GM23338 (cell line): ENCODE measurements around the gene TCF12. TPM values are rescaled to one million over a fixed set of nuclear protein-coding genes. Genes with fewer than 3 reads are reported as not detected.

Experiments
- ATAC-seq: fragments of 200-7000 bp; cut with Tn5 transposase; 3 replicates; pipeline ENCODE4 v1.9.1; 2020
- DNase-seq: peaks from one replicate; pipeline ENCODE4 v3.0.0-alpha.2; 2015; ENCODE audit warnings: low spot score
- H2AFZ ChIP-seq: fragments of 200-600 bp; sonication (generic); 2 replicates; pipeline ENCODE4 v1.8.0; 2016; ENCODE audit warnings: antibody characterized with exemption, mild to moderate bottlenecking, moderate library complexity
- H3F3A ChIP-seq: fragments of 200-600 bp; sonication (generic); replicated peaks from 2 replicates; pipeline ENCODE4 v1.8.0; 2017; ENCODE audit warnings: antibody characterized with exemption, mixed run types, low read depth
- H3K27ac ChIP-seq: fragments of 200-600 bp; sonication (generic); 2 replicates; pipeline ENCODE4 v1.6.1; 2016; ENCODE audit warnings: low read depth
- H3K27me3 ChIP-seq: fragments of 200-600 bp; sonication (generic); 2 replicates; pipeline ENCODE4 v1.8.0; 2016; ENCODE audit warnings: mild to moderate bottlenecking, mixed run types, moderate library complexity; ENCODE audit not compliant: insufficient read depth
- H3K36me3 ChIP-seq: fragments of 200-600 bp; sonication (generic); 2 replicates; pipeline ENCODE4 v1.8.0; 2016; ENCODE audit warnings: mild to moderate bottlenecking; ENCODE audit not compliant: insufficient read depth
- H3K4me1 ChIP-seq: fragments of 200-600 bp; sonication (generic); 2 replicates; pipeline ENCODE4 v1.8.0; 2016; ENCODE audit warnings: mild to moderate bottlenecking, moderate library complexity; ENCODE audit not compliant: insufficient read depth
- H3K4me2 ChIP-seq: fragments of 200-600 bp; sonication (generic); 2 replicates; pipeline ENCODE4 v1.7.1; 2017; ENCODE audit warnings: mixed run types
- H3K4me3 ChIP-seq: fragments of 200-600 bp; sonication (generic); 2 replicates; pipeline ENCODE4 v1.6.1; 2016; ENCODE audit warnings: mixed run types
- H3K79me2 ChIP-seq: fragments of 200-600 bp; sonication (generic); replicated peaks from 2 replicates; pipeline ENCODE4 v1.8.0; 2017; ENCODE audit warnings: mild to moderate bottlenecking; ENCODE audit not compliant: insufficient read depth
- H3K9me2 ChIP-seq: fragments of 200-600 bp; sonication (generic); 2 replicates; pipeline ENCODE4 v1.8.0; 2017; ENCODE audit not compliant: insufficient read depth
- H4K20me1 ChIP-seq: fragments of 200-600 bp; sonication (generic); replicated peaks from 2 replicates; pipeline ENCODE4 v1.8.0; 2017; ENCODE audit warnings: mild to moderate bottlenecking; ENCODE audit not compliant: insufficient read depth
- H3K27ac Mint-ChIP-seq: 2 replicates; pipeline ENCODE4 v1.8.0; 2020; ENCODE audit warnings: inconsistent platforms, mild to moderate bottlenecking, moderate library complexity, mixed read lengths
- H3K27me3 Mint-ChIP-seq: 3 replicates; pipeline ENCODE4 v1.8.0; 2022; ENCODE audit warnings: low read depth, mild to moderate bottlenecking, moderate library complexity, mixed read lengths, inconsistent platforms; ENCODE audit not compliant: insufficient read depth, poor library complexity
- H3K36me3 Mint-ChIP-seq: 3 replicates; pipeline ENCODE4 v1.8.0; 2021; ENCODE audit warnings: low read depth, mild to moderate bottlenecking, inconsistent platforms, moderate library complexity, mixed read lengths
- H3K4me1 Mint-ChIP-seq: 3 replicates; pipeline ENCODE4 v1.8.0; 2020; ENCODE audit warnings: mild to moderate bottlenecking, inconsistent platforms, mixed read lengths
- H3K4me3 Mint-ChIP-seq: 3 replicates; pipeline ENCODE4 v1.8.0; 2021; ENCODE audit warnings: moderate library complexity, mild to moderate bottlenecking, inconsistent platforms, mixed read lengths
- H3K9me3 Mint-ChIP-seq: 3 replicates; pipeline ENCODE4 v1.8.0; 2020; ENCODE audit warnings: moderate library complexity, mild to moderate bottlenecking, inconsistent platforms, mixed read lengths
- CREB1 ChIP-seq: fragments of 250-450 bp; sonication (Bioruptor Pico); IDR thresholded peaks from 2 replicates; pipeline ENCODE4 v1.5.0; 2020; ENCODE audit warnings: low read depth, mild to moderate bottlenecking, moderate library complexity
- EZH2 ChIP-seq: fragments of 200-600 bp; sonication (generic); IDR thresholded peaks from one replicate; pipeline ENCODE4 v1.8.0; 2017; ENCODE audit warnings: antibody characterized with exemption, mild to moderate bottlenecking, low read depth; ENCODE audit not compliant: unreplicated experiment
- EZH2phosphoT487 ChIP-seq: fragments of 200-600 bp; sonication (generic); IDR thresholded peaks from one replicate; pipeline ENCODE4 v1.8.1; 2018; ENCODE audit warnings: antibody characterized with exemption; ENCODE audit not compliant: unreplicated experiment
- JUNB ChIP-seq: IDR thresholded peaks from one replicate; pipeline ENCODE4 v1.6.1; 2016; ENCODE audit warnings: antibody characterized with exemption; ENCODE audit not compliant: unreplicated experiment
- NANOG ChIP-seq: IDR thresholded peaks from 2 replicates; pipeline ENCODE4 v1.6.1; 2016; ENCODE audit warnings: antibody characterized with exemption, borderline replicate concordance
- POLR2AphosphoS5 ChIP-seq: IDR thresholded peaks from 2 replicates; pipeline ENCODE4 v1.6.1; 2016; ENCODE audit warnings: antibody characterized with exemption, low read depth
- REST ChIP-seq: IDR thresholded peaks from one replicate; pipeline ENCODE4 v1.6.1; 2018; ENCODE audit warnings: antibody characterized with exemption; ENCODE audit not compliant: unreplicated experiment
- STAT1 ChIP-seq: IDR thresholded peaks from one replicate; pipeline ENCODE4 v1.6.1; 2016; ENCODE audit warnings: antibody characterized with exemption; ENCODE audit not compliant: unreplicated experiment
- ZNF114 ChIP-seq: fragments of 250-450 bp; sonication (Bioruptor Pico); IDR thresholded peaks from 2 replicates; pipeline ENCODE4 v1.5.0; 2020; ENCODE audit warnings: mild to moderate bottlenecking, moderate library complexity
- ZNF331 ChIP-seq: fragments of 250-450 bp; sonication (Bioruptor Pico); IDR thresholded peaks from 2 replicates; pipeline ENCODE4 v1.5.0; 2020; ENCODE audit warnings: low read depth, mild to moderate bottlenecking, moderate library complexity
- ZNF462 ChIP-seq: fragments of 250-450 bp; sonication (Bioruptor Pico); IDR thresholded peaks from 2 replicates; pipeline ENCODE4 v1.5.0; 2020; ENCODE audit warnings: mild to moderate bottlenecking, moderate library complexity
- polyA plus RNA-seq: library from polyadenylated mRNA; unstranded; fragments of >200 nt; fragmentation: Nextera tagmentation; extraction: Ambion mirVana; gene quantifications from 2 replicates; pipeline ENCODE4 v1.2.1, GENCODE V29; 2016
- total RNA-seq: library from RNA; depleted of rRNA; stranded (reverse); fragments of >200 nt; shearing (Covaris generic); gene quantifications from 2 replicates; pipeline ENCODE4 v1.2.3, GENCODE V29; 2014

TCF12 gene
- total and polyA plus RNA-seq, 2 experiments from 2014 or later: 27.6 to 104 TPM

- TF ChIP-seq POLR2AphosphoS5: no peak
- Histone ChIP-seq H3F3A (no peaks in the 10 kb centered on the region), H4K20me1 (peaks cover 4% of the 10 kb centered on the region; the same call in 1 of the 2 replicates), H3K36me3 (no peaks in the 10 kb centered on the region), H3K4me3 (no peak overlapping the region), H3K4me1 (peaks cover 12% of the 10 kb centered on the region; the same call in 1 of the 2 replicates), H3K27me3 (no peaks in the 10 kb centered on the region), H3K79me2 (peaks cover 30% of the 10 kb centered on the region), H2AFZ (no peak overlapping the region), H3K27ac (no peak overlapping the region), H3K4me2 (no peak overlapping the region), H3K9me2 (no peaks in the 10 kb centered on the region)
- H3K36me3 Mint-ChIP-seq: no peaks in the 10 kb centered on the region; the same call in 2 of the 3 replicates
- no peak overlapping the region for H3K4me3 Mint-ChIP-seq
- no peak overlapping the region for H3K27ac Mint-ChIP-seq
- DNase-seq (no peak), ATAC-seq (no peak)
- peaks cover 34% of the 10 kb centered on the region for H3K4me1 Mint-ChIP-seq
- no peaks in the 10 kb centered on the region for H3K9me3 Mint-ChIP-seq
- no peaks in the 10 kb centered on the region for H3K27me3 Mint-ChIP-seq
Measured at GRCh38 chr15:57091636-57092035, 173.2 kb downstream of the TCF12 start.

- Histone ChIP-seq H3K9me2 (no peaks in the 10 kb centered on the region), H3K79me2 (peaks cover 30% of the 10 kb centered on the region), H4K20me1 (peaks cover 4% of the 10 kb centered on the region; the same call in 1 of the 2 replicates), H3F3A (no peaks in the 10 kb centered on the region), H3K4me3 (no peak overlapping the region), H3K27me3 (no peaks in the 10 kb centered on the region), H3K27ac (no peak overlapping the region), H3K4me1 (peaks cover 12% of the 10 kb centered on the region; the same call in 1 of the 2 replicates), H3K4me2 (no peak overlapping the region), H3K36me3 (no peaks in the 10 kb centered on the region), H2AFZ (no peak overlapping the region)
- Mint-ChIP-seq H3K27ac (no peak overlapping the region), H3K4me1 (peaks cover 37% of the 10 kb centered on the region), H3K36me3 (no peaks in the 10 kb centered on the region; the same call in 2 of the 3 replicates), H3K9me3 (no peaks in the 10 kb centered on the region), H3K27me3 (no peaks in the 10 kb centered on the region), H3K4me3 (no peak overlapping the region)
- DNase-seq: no peak
- ATAC-seq: no peak
- no peak for TF ChIP-seq ZNF462 (CRISPR knock-in tag)
- TF ChIP-seq REST: no peak
- TF ChIP-seq EZH2: no peak
- no peak for TF ChIP-seq POLR2AphosphoS5
- TF ChIP-seq CREB1: no peak
- no peak for TF ChIP-seq NANOG
- no peak for TF ChIP-seq ZNF114 (CRISPR knock-in tag)
- no peak for TF ChIP-seq STAT1
- no peak for TF ChIP-seq JUNB
- TF ChIP-seq ZNF331 (CRISPR knock-in tag): no peak
- no peak for TF ChIP-seq EZH2phosphoT487
Measured at GRCh38 chr15:57092252-57092651, 173.8 kb downstream of the TCF12 start.
